Stomach (tissue), 4 donors: ENCODE data around the gene FLAD1.

Experiments used
- CTCF ChIP-seq, 7 experiments: fragments of 450-650 bp in 4 of 7; fragments of 200-600 bp in 3 of 7; sonication (generic) in 3 of 7; IDR thresholded peaks; one replicate each; pipeline ENCODE4 v1.5.1; 2016 to 2019; ENCODE audit warnings: antibody characterized with exemption in 7 of 7, control low read depth in 2 of 7, mild to moderate bottlenecking in 1 of 7
- POLR2A ChIP-seq, 4 donors: fragments of 450-650 bp; IDR thresholded peaks; one replicate each; pipeline ENCODE4 v1.6.1; 2016; ENCODE audit warnings: antibody characterized with exemption in 4 of 4, control low read depth in 2 of 4, mild to moderate bottlenecking in 1 of 4, moderate library complexity in 1 of 4
- POLR2AphosphoS5 ChIP-seq, 3 donors: sonication (generic); formaldehyde crosslinking; IDR thresholded peaks; one replicate each; pipeline ENCODE4 v1.6.1; 2016; ENCODE audit warnings: antibody characterized with exemption in 3 of 3

- TF ChIP-seq CTCF (IDR thresholded peaks at IDR 0.05) (no peak), POLR2A (IDR thresholded peaks at IDR 0.05) (no peak), POLR2AphosphoS5 (IDR thresholded peaks at IDR 0.05) (no peak)
These were observed 57.4 kb downstream of the FLAD1 start for GRCh38 chr1:155040358-155041093.
